Pancreas (tissue), 10 donors: Measurements from ENCODE around the gene PHACTR3. TPM values are rescaled to one million over a fixed set of nuclear protein-coding genes. Genes with fewer than 3 reads are reported as not detected.

Experiments used
- ATAC-seq, 4 donors: fragments of 200-7000 bp; cut with Tn5 transposase; one replicate each; pipeline versions ENCODE4 v1.8.0 to v1.9.1; 2020; ENCODE audit warnings: mild to moderate bottlenecking in 4 of 4, moderate library complexity in 4 of 4
- DNase-seq, 6 donors: peaks; one replicate each; pipeline ENCODE4 v3.0.0-alpha.2; 2020
- FAIRE-seq: peaks from 2 replicates; lab custom pipeline; 2012; peaks lifted over from hg19 to GRCh38; lab: Jason Lieb, UNC
- H3K27ac ChIP-seq, 4 donors: fragments of 200-600 bp; sonication (generic); 1 replicate in 3 of 4; 2 replicates in 1 of 4; pipeline versions ENCODE4 v1.5.0 to v1.8.0; 2020
- H3K27me3 ChIP-seq, 4 donors: fragments of 200-600 bp; one replicate each; pipeline ENCODE4 v1.8.0; 2021
- H3K36me3 ChIP-seq, 3 donors: fragments of 200-600 bp; sonication (generic) in 1 of 3; one replicate each; pipeline versions ENCODE4 v1.5.0 to v1.8.0; 2020 to 2021
- H3K4me1 ChIP-seq, 3 donors: fragments of 200-600 bp; one replicate each; pipeline ENCODE4 v1.8.0; 2021
- H3K4me3 ChIP-seq, 4 donors: fragments of 200-600 bp; sonication (generic) in 2 of 4; one replicate each; pipeline versions ENCODE4 v1.5.0 to v1.8.0; 2020 to 2021
- H3K9me3 ChIP-seq, 4 donors: fragments of 200-600 bp; one replicate each; pipeline ENCODE4 v1.8.0; 2021
- WGBS, 2 donors: extraction: QIAGEN DNeasy Blood & Tissue Kit; methylation state at CpG; one replicate each; pipeline ENCODE4 v1.1.7; 2013; 5-methylcytosine and 5-hydroxymethylcytosine counted together
- intact Hi-C, 3 donors: fragments of 100-400 bp; cut with DNase I; formaldehyde crosslinking; loops; one replicate each; pipeline versions ENCODE4 v1.11.1 to v1.14.2; 2022
- polyA plus RNA-seq, 2 donors: library from polyadenylated mRNA; stranded (reverse); fragments of 200-250 nt; gene quantifications; one replicate each; pipeline ENCODE4 v1.2.3, GENCODE V29; 2013
- total RNA-seq, 6 donors: library from RNA; stranded (reverse); fragmentation: NEBNext Ultra II Directional in 4 of 6; extraction: Animal tissue kit (Norgen Biotek cat#: 25700) in 4 of 6; gene quantifications; one replicate each; pipeline versions ENCODE4 v1.2.1 to v1.2.4, GENCODE V29; 2021 to 2023
- TF ChIP-seq, protein P1 (sequence below), 4 donors: fragments of 200-600 bp; sonication (generic) in 3 of 4; IDR thresholded peaks; one replicate each; pipeline versions ENCODE4 v1.5.0 to v1.8.0; 2021; ENCODE audit warnings: antibody characterized with exemption in 4 of 4
- donor health status: healthy with polysubstance abuse.
- donor health status: DM: no; HTN: no; CAD: no; lungs with moderate emphysema.
- donor health status: DM: no; HTN: no; CAD: no.
- donor health status: control.
- donor health status: control.
- donor health status: Bipolar disorder and iron deficiency.
- donor health status: DM: yes; HTN: yes; CAD: no.
- donor health status: DM: no; HTN: no; CAD: no.
- donor health status: DM: no; HTN: no; CAD: no.
- donor health status: DM: yes; HTN: yes; CAD: no.

The PHACTR3 gene
- total and polyA plus RNA-seq, 8 donors = 0.14 to 1.5 (median 0.35) TPM; not detected in 3

DNA sequence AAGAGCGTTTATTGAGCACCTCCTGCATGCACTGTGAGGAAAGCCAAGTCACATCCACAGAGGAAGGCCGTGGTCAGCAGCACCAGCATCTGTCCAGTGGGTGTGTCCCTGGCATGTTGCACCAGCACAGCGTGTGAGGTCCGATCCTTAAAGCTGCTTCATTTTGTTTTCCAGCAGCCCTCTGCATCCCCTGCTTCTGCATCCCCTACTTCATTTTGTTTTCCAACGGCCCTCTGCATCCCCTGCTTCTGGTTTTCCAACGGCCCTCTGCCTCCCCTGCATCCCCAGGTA is 181.3 kb downstream of the PHACTR3 start:
- DNase-seq (no peak), ATAC-seq (no peak), FAIRE-seq (no peak)
- no peaks in the 10 kb centered on the region for H3K27me3 ChIP-seq
- intact Hi-C loops = no loop called here
- H3K9me3 ChIP-seq = no peaks in the 10 kb centered on the region
- no peak overlapping the region for H3K27ac ChIP-seq
- H3K4me1 ChIP-seq = no peaks in the 10 kb centered on the region
- WGBS, 2 donors = 43 to 55% methylated on average over 5 to 6 of the region's 6 CpGs
- H3K36me3 ChIP-seq = no peaks in the 10 kb centered on the region
- TF ChIP-seq, protein P1, sequence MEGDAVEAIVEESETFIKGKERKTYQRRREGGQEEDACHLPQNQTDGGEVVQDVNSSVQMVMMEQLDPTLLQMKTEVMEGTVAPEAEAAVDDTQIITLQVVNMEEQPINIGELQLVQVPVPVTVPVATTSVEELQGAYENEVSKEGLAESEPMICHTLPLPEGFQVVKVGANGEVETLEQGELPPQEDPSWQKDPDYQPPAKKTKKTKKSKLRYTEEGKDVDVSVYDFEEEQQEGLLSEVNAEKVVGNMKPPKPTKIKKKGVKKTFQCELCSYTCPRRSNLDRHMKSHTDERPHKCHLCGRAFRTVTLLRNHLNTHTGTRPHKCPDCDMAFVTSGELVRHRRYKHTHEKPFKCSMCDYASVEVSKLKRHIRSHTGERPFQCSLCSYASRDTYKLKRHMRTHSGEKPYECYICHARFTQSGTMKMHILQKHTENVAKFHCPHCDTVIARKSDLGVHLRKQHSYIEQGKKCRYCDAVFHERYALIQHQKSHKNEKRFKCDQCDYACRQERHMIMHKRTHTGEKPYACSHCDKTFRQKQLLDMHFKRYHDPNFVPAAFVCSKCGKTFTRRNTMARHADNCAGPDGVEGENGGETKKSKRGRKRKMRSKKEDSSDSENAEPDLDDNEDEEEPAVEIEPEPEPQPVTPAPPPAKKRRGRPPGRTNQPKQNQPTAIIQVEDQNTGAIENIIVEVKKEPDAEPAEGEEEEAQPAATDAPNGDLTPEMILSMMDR (IDR thresholded peaks at IDR 0.05) = no peak
- no peak overlapping the region for H3K4me3 ChIP-seq

GRCh38 chr20:59785986-59786795 is 181.9 kb downstream of the PHACTR3 start:
- FAIRE-seq (no peak), DNase-seq (no peak), ATAC-seq (no peak)
- Histone ChIP-seq H3K27me3 (no peaks in the 10 kb centered on the region), H3K4me1 (no peaks in the 10 kb centered on the region), H3K27ac (no peak overlapping the region), H3K4me3 (no peak overlapping the region), H3K36me3 (no peaks in the 10 kb centered on the region), H3K9me3 (no peaks in the 10 kb centered on the region)
- TF ChIP-seq, protein P1 (IDR thresholded peaks at IDR 0.05) = no peak
- intact Hi-C loops = no loop called here
- WGBS, 2 donors = 73 to 83% methylated on average over 10 of the region's 10 CpGs

DNA sequence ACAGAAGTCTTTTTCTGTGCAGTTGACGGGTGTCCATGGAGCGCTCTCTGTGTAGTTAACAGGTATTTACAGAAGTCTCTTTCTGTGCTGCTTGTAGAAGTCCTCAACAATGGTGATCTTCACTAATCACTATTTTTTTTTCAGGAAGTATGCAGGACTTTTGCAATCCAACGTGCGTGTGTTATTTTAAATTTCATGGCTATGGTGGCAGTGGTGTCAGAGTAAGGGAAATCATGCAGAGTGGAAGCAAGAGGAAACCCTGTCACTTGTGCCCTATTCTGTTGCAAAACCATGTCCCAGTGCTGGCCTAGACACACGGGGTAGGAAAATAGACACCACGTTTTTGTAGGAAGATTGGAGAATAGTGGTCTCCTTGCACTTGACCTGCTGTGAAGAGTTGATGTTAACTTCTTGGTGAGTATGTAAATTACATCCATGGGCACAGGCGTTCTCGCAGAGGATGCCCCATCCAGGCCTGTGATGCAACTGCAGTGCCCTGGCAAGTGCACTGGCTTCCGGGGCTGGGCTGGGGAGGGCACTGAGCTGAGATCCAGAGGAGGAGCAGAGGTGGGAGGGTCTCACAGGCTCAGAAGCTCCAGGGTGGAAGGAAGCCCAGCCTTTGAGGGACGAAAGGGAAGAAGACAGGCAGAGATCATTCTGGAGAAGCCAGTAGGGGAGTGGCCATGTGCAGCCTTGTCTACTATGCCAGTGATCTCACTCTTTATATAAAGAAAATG is 182.6 kb downstream of the PHACTR3 start:
- DNase-seq (no peak), ATAC-seq (no peak), FAIRE-seq (no peak)
- TF ChIP-seq, protein P1 (IDR thresholded peaks at IDR 0.05) = no peak
- Histone ChIP-seq H3K27me3 (no peaks in the 10 kb centered on the region), H3K36me3 (no peaks in the 10 kb centered on the region), H3K27ac (no peak overlapping the region), H3K9me3 (no peaks in the 10 kb centered on the region), H3K4me1 (no peaks in the 10 kb centered on the region), H3K4me3 (no peak overlapping the region)
- intact Hi-C loops = no loop called here
- 46 to 58% methylated on average over 10 of the region's 10 CpGs for WGBS, 2 donors

- no peak for DNase-seq
- WGBS, 2 donors = 36 to 46% methylated on average over 2 of the region's 2 CpGs
These were observed 183.2 kb downstream of the PHACTR3 start for GRCh38 chr20:59787538-59787890.

More at GRCh38 chr20:59787538-59787890, 183.2 kb downstream of the PHACTR3 start:
- intact Hi-C loops = no loop called here
- Histone ChIP-seq H3K9me3 (no peaks in the 10 kb centered on the region), H3K27me3 (no peaks in the 10 kb centered on the region), H3K4me1 (no peaks in the 10 kb centered on the region), H3K4me3 (no peak overlapping the region), H3K27ac (no peak overlapping the region), H3K36me3 (no peaks in the 10 kb centered on the region)
- FAIRE-seq = no peak
- TF ChIP-seq, protein P1 (IDR thresholded peaks at IDR 0.05) = no peak
- no peak for ATAC-seq
